ENCODE results near the gene KBTBD4. TPM values are rescaled to one million over a fixed set of nuclear protein-coding genes. Genes with fewer than 3 reads are reported as not detected.

The KBTBD4 gene
- total and polyA plus RNA-seq, 4 donors, result 5.6 to 12.0 (median 8.6) TPM

DNA sequence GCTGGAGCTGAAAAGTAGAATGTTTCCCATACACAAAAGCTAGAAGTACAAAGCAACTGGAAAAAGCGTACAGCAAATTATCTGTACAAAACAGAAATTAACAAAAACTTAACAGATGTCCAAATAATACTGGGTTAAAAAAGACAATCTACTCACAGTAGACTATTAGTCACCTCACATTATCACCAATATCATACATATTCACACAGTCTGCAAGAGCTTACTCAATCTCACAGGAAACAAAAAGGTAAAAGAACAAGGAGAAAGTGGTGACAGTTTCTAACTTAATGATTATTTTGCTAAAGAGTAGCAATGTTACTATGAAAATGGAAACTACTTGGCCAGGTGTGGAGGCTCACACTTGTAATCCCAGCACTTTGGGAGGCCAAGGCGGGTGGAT lies 37.7 kb downstream of the KBTBD4 start:
- TF ChIP-seq, protein P1, sequence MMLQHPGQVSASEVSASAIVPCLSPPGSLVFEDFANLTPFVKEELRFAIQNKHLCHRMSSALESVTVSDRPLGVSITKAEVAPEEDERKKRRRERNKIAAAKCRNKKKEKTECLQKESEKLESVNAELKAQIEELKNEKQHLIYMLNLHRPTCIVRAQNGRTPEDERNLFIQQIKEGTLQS (IDR thresholded peaks at IDR 0.05), result no peak
- TF ChIP-seq RXRA (IDR thresholded peaks at IDR 0.05) (no peak), GABPA (IDR thresholded peaks at IDR 0.05 in 1 of 2, conservative IDR thresholded peaks at IDR 0.05 in 1 of 2) (no peak), JUND (IDR thresholded peaks at IDR 0.05) (no peak), TAF1 (conservative IDR thresholded peaks at IDR 0.05) (no peak), FOXA2 (IDR thresholded peaks at IDR 0.05) (no peak), RAD21 (IDR thresholded peaks at IDR 0.05) (no peak), NR2F2 (IDR thresholded peaks at IDR 0.05) (no peak), SP1 (IDR thresholded peaks at IDR 0.05) (no peak), HNF4A (conservative IDR thresholded peaks at IDR 0.05) (no peak), EGR1 (IDR thresholded peaks at IDR 0.05; ENCODE audit: low read depth in 2 of 2) (no peak), HNF4G (IDR thresholded peaks at IDR 0.05) (no peak), YY1 (IDR thresholded peaks at IDR 0.05) (no peak), FOXA1 (IDR thresholded peaks at IDR 0.05) (no peak)
- TF ChIP-seq, protein P2, sequence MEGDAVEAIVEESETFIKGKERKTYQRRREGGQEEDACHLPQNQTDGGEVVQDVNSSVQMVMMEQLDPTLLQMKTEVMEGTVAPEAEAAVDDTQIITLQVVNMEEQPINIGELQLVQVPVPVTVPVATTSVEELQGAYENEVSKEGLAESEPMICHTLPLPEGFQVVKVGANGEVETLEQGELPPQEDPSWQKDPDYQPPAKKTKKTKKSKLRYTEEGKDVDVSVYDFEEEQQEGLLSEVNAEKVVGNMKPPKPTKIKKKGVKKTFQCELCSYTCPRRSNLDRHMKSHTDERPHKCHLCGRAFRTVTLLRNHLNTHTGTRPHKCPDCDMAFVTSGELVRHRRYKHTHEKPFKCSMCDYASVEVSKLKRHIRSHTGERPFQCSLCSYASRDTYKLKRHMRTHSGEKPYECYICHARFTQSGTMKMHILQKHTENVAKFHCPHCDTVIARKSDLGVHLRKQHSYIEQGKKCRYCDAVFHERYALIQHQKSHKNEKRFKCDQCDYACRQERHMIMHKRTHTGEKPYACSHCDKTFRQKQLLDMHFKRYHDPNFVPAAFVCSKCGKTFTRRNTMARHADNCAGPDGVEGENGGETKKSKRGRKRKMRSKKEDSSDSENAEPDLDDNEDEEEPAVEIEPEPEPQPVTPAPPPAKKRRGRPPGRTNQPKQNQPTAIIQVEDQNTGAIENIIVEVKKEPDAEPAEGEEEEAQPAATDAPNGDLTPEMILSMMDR (IDR thresholded peaks at IDR 0.05; ENCODE audit: low read depth, low read length, missing input control), result no peak
- TF ChIP-seq, protein P3, sequence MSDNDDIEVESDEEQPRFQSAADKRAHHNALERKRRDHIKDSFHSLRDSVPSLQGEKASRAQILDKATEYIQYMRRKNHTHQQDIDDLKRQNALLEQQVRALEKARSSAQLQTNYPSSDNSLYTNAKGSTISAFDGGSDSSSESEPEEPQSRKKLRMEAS (IDR thresholded peaks at IDR 0.05), result no peak
- TF ChIP-seq, protein P4, sequence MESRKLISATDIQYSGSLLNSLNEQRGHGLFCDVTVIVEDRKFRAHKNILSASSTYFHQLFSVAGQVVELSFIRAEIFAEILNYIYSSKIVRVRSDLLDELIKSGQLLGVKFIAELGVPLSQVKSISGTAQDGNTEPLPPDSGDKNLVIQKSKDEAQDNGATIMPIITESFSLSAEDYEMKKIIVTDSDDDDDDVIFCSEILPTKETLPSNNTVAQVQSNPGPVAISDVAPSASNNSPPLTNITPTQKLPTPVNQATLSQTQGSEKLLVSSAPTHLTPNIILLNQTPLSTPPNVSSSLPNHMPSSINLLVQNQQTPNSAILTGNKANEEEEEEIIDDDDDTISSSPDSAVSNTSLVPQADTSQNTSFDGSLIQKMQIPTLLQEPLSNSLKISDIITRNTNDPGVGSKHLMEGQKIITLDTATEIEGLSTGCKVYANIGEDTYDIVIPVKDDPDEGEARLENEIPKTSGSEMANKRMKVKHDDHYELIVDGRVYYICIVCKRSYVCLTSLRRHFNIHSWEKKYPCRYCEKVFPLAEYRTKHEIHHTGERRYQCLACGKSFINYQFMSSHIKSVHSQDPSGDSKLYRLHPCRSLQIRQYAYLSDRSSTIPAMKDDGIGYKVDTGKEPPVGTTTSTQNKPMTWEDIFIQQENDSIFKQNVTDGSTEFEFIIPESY (IDR thresholded peaks at IDR 0.05), result no peak
- TF ChIP-seq, protein P5, sequence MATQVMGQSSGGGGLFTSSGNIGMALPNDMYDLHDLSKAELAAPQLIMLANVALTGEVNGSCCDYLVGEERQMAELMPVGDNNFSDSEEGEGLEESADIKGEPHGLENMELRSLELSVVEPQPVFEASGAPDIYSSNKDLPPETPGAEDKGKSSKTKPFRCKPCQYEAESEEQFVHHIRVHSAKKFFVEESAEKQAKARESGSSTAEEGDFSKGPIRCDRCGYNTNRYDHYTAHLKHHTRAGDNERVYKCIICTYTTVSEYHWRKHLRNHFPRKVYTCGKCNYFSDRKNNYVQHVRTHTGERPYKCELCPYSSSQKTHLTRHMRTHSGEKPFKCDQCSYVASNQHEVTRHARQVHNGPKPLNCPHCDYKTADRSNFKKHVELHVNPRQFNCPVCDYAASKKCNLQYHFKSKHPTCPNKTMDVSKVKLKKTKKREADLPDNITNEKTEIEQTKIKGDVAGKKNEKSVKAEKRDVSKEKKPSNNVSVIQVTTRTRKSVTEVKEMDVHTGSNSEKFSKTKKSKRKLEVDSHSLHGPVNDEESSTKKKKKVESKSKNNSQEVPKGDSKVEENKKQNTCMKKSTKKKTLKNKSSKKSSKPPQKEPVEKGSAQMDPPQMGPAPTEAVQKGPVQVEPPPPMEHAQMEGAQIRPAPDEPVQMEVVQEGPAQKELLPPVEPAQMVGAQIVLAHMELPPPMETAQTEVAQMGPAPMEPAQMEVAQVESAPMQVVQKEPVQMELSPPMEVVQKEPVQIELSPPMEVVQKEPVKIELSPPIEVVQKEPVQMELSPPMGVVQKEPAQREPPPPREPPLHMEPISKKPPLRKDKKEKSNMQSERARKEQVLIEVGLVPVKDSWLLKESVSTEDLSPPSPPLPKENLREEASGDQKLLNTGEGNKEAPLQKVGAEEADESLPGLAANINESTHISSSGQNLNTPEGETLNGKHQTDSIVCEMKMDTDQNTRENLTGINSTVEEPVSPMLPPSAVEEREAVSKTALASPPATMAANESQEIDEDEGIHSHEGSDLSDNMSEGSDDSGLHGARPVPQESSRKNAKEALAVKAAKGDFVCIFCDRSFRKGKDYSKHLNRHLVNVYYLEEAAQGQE (IDR thresholded peaks at IDR 0.05), result no peak
- DNase-seq (ENCODE audit: low spot score), result no peak
- 95% methylated on average over 2 of the region's 2 CpGs for WGBS
- no peak overlapping the region for H3K9ac ChIP-seq (ENCODE audit: low read depth in 1 of 2, low read length in 2 of 2)
- no peak overlapping the region for H3K27ac ChIP-seq (ENCODE audit: low read depth in 1 of 2, low read length in 2 of 2)
- H3K9me3 ChIP-seq (ENCODE audit: control insufficient read depth in 4 of 4, low read length in 3 of 4), result no peaks in the 10 kb centered on the region
- H3K4me1 ChIP-seq (ENCODE audit: control insufficient read depth in 4 of 4, insufficient read depth in 4 of 4, low read length in 3 of 4), result peaks cover 9 to 28% (median 18%) of the 10 kb centered on the region in 4 donors
- H3K36me3 ChIP-seq (ENCODE audit: control insufficient read depth in 4 of 4, insufficient read depth in 3 of 4, low read depth in 1 of 4, low read length in 3 of 4), result no peaks in the 10 kb centered on the region
- no peaks in the 10 kb centered on the region for H3K27me3 ChIP-seq (ENCODE audit: control insufficient read depth in 4 of 4, insufficient read depth in 4 of 4, low read length in 3 of 4)
- H3K4me3 ChIP-seq (ENCODE audit: low read depth in 1 of 3, low read length in 3 of 3), result no peak overlapping the region

Data from liver (tissue), 9 donors.